Left lung (tissue), 10 donors: ENCODE results near the gene TPRG1. TPM values are rescaled to one million over a fixed set of nuclear protein-coding genes. Genes with fewer than 3 reads are reported as not detected.
"Not testable (repeated sequence)": the region's sequence is repeated elsewhere in the genome, so short reads cannot be mapped to it uniquely, and the experiment has no call there.

ENCODE experiments used
- ATAC-seq: fragments of 200-7000 bp; cut with Tn5 transposase; one replicate; pipeline ENCODE4 v1.9.1; 2020; ENCODE audit warnings: moderate library complexity
- DNase-seq, 4 donors: peaks; one replicate each; pipeline ENCODE4 v3.0.0-alpha.2; 2013 to 2020
- H3K27ac ChIP-seq, 2 donors: fragments of 200-600 bp; sonication (generic) in 1 of 2; one replicate each; pipeline versions ENCODE4 v1.5.0 to v1.8.0; 2020 to 2021
- H3K27me3 ChIP-seq, 2 donors: fragments of 200-600 bp; sonication (generic) in 1 of 2; one replicate each; pipeline versions ENCODE4 v1.5.0 to v1.8.0; 2020 to 2021
- H3K36me3 ChIP-seq, 2 donors: fragments of 200-600 bp; sonication (generic) in 1 of 2; one replicate each; pipeline versions ENCODE4 v1.5.0 to v1.8.0; 2020 to 2021
- H3K4me1 ChIP-seq, 2 donors: fragments of 200-600 bp; one replicate each; pipeline ENCODE4 v1.8.0; 2021
- H3K4me3 ChIP-seq, 2 donors: fragments of 200-600 bp; sonication (generic) in 1 of 2; one replicate each; pipeline versions ENCODE4 v1.5.0 to v1.8.0; 2020 to 2021; ENCODE audit warnings: mild to moderate bottlenecking in 1 of 2
- H3K9me3 ChIP-seq, 2 donors: fragments of 200-600 bp; sonication (generic) in 1 of 2; one replicate each; pipeline versions ENCODE4 v1.5.0 to v1.8.0; 2020 to 2021
- intact Hi-C, 2 donors: fragments of 100-400 bp; cut with DNase I; formaldehyde crosslinking; loops; one replicate each; pipeline versions ENCODE4 v1.11.2 to v1.14.2; 2022
- polyA plus RNA-seq, 6 donors: library from polyadenylated mRNA; unstranded; fragments of 120-200 nt; gene quantifications; one replicate each; pipeline ENCODE4 v1.2.1, GENCODE V29; 2013; ENCODE audit not compliant: insufficient read length in 6 of 6
- total RNA-seq, 2 donors: library from RNA; stranded (reverse); fragmentation: NEBNext Ultra II Directional; extraction: Animal tissue kit (Norgen Biotek cat#: 25700); gene quantifications; one replicate each; pipeline ENCODE4 v1.2.1, GENCODE V29; 2021
- TF ChIP-seq, protein P1 (sequence below), 2 donors: fragments of 200-600 bp; sonication (generic) in 1 of 2; IDR thresholded peaks; one replicate each; pipeline versions ENCODE4 v1.5.0 to v1.8.0; 2021; ENCODE audit warnings: antibody characterized with exemption in 2 of 2
- donor health status: DM: no; HTN: yes; CAD: no.
- donor health status: DM: no; HTN: no; CAD: no.

TPRG1 gene
- total and polyA plus RNA-seq, 8 donors, result 0.52 to 12.8 (median 0.85) TPM

DNA sequence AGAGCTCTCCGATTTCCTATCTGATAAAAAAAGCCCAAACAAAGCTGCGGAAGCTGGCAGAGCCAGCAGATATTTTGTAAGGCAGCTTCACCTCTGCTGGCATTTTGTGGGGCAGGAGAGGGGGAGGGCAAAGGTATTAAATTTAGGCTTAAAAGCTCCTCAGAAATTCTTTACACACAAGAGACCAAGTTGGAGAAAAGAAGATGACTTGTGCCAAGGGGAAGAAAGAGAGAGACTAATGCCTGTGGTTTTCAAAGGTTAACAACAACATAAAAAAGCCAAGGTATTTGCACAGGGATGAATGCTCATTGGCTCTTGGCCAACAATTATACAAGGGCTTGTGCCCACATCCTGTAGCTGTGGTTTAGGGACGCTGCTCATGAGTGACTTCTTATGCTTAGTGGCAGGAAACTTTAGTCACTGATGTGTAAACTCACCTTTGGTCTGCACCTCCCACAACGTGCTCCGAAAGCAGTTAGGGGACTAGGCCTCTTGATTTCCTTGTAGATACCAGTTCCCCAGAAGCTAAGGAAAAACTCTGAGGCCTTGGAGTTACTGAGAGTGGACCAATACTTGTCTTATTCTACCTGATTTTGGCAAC lies 152.9 kb downstream of the TPRG1 start:
- H3K27me3 ChIP-seq, result no peaks in the 10 kb centered on the region
- no peaks in the 10 kb centered on the region for H3K36me3 ChIP-seq
- peaks cover 10 to 16% of the 10 kb centered on the region in 2 donors for H3K4me1 ChIP-seq
- no peaks in the 10 kb centered on the region for H3K9me3 ChIP-seq
- ATAC-seq (peak; percentile 97), DNase-seq (peak in 3 of 4 donors; percentile 29 to 71 (median 64))
- intact Hi-C loops, result no loop called here
- no peak overlapping the region for H3K4me3 ChIP-seq
- TF ChIP-seq, protein P1, sequence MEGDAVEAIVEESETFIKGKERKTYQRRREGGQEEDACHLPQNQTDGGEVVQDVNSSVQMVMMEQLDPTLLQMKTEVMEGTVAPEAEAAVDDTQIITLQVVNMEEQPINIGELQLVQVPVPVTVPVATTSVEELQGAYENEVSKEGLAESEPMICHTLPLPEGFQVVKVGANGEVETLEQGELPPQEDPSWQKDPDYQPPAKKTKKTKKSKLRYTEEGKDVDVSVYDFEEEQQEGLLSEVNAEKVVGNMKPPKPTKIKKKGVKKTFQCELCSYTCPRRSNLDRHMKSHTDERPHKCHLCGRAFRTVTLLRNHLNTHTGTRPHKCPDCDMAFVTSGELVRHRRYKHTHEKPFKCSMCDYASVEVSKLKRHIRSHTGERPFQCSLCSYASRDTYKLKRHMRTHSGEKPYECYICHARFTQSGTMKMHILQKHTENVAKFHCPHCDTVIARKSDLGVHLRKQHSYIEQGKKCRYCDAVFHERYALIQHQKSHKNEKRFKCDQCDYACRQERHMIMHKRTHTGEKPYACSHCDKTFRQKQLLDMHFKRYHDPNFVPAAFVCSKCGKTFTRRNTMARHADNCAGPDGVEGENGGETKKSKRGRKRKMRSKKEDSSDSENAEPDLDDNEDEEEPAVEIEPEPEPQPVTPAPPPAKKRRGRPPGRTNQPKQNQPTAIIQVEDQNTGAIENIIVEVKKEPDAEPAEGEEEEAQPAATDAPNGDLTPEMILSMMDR (IDR thresholded peaks at IDR 0.05), result no peak
- H3K27ac ChIP-seq, result peak overlapping the region; percentile 38 to 63

DNA sequence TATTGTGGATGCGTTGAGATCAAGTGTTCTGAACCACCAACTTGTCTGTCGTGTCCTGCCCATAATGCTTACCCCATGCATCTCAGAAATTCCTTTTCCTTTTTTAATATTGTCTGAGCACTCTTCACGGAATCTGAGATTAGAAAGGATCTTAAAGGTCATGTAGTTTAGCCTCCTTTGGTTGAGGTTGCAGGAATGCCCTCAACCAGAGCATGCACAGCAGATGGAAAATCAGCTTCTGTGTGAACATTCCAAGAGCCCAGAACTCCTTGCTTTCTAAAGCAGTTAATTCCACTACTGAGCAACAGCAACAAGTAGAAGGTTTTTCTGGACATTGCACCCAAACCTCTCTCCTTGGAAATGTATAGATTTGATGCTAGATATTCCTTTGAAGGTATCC lies 153.7 kb downstream of the TPRG1 start:
- no peaks in the 10 kb centered on the region for H3K27me3 ChIP-seq
- no peaks in the 10 kb centered on the region for H3K9me3 ChIP-seq
- H3K4me1 ChIP-seq, result peaks cover 10 to 16% of the 10 kb centered on the region in 2 donors
- DNase-seq (no peak), ATAC-seq (peak; percentile 31)
- TF ChIP-seq, protein P1 (IDR thresholded peaks at IDR 0.05), result no peak
- peak overlapping the region; percentile 38 to 53 for H3K27ac ChIP-seq
- no peak overlapping the region for H3K4me3 ChIP-seq
- intact Hi-C loops, result no loop called here
- no peaks in the 10 kb centered on the region for H3K36me3 ChIP-seq

DNA sequence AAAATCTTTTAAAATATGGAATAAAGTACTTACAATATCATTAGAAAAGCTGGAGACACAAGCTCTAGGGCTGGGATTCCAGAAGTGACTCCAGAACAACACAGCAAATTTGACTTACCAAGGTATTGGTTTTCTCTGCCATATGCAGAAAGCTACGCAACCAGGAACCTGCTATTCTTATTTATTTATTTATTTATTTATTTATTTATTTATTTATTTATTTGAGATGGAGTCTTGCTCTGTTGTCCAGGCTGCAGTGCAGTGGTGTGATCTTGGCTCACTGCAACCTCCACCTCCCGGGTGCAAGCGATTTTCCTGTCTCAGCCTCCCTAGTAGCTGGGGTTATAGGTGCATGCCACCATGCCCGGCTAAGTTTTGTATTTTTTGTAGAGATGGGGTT lies 157.9 kb downstream of the TPRG1 start:
- DNase-seq, ATAC-seq, H3K4me3 ChIP-seq, H3K9me3 ChIP-seq, H3K27ac ChIP-seq, H3K36me3 ChIP-seq, H3K4me1 ChIP-seq, H3K27me3 ChIP-seq, intact Hi-C loops: not testable (repeated sequence)

DNA sequence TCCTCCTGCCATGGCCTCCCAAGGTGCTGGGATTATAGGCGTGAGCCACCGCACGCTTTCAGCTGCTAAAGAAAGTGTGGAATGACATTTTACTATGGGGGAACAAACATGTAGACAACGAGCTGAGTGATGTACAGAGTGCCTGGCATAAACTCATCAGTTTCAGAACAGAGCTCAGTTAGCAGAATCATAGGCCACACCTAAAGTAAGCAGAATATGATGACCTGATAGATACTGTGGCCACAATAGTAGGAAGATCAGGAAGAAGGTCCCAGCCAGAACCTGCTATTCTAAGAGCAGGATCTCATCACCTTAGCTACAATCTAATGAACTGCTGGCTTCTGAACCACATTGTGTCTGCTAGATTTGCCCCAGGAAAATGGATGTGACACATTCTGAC lies 158.3 kb downstream of the TPRG1 start:
- Histone ChIP-seq H3K27me3 (no peaks in the 10 kb centered on the region), H3K36me3 (no peaks in the 10 kb centered on the region), H3K27ac (no peak overlapping the region), H3K4me3 (no peak overlapping the region), H3K9me3 (no peaks in the 10 kb centered on the region), H3K4me1 (peaks cover 2 to 6% of the 10 kb centered on the region in 2 donors)
- intact Hi-C loops, result no loop called here
- ATAC-seq, result no peak
- TF ChIP-seq, protein P1 (IDR thresholded peaks at IDR 0.05), result no peak
- DNase-seq, result no peak

DNA sequence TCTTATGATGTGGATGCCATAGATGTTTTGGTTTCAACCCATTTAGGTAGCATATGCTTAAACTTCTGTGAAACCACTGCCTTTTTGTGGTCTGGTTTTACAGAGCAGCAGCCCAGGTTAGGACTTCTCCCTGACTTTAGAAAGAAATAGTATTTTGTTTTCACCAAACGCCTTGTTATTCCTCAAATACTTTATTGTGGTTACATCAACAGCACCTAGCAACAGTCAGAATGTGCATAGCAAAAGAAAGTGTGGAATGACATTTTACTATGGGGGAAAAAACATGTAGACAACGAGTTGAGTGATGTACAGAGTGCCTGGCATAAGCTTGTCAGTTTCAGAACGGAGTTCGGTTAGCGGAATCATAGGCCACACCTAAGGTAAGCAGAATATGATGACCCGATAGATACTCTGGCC lies 159.2 kb downstream of the TPRG1 start:
- intact Hi-C loops, result no loop called here
- Histone ChIP-seq H3K36me3 (no peaks in the 10 kb centered on the region), H3K27ac (no peak overlapping the region), H3K9me3 (no peaks in the 10 kb centered on the region), H3K27me3 (no peaks in the 10 kb centered on the region), H3K4me1 (no peaks in the 10 kb centered on the region), H3K4me3 (no peak overlapping the region)
- TF ChIP-seq, protein P1 (IDR thresholded peaks at IDR 0.05), result no peak
- ATAC-seq (no peak), DNase-seq (no peak)
